HG02981 (cell line): ENCODE data around the gene IMPDH2.

Source experiments
- ATAC-seq: cut with Tn5 transposase; IDR thresholded peaks from one replicate; pipeline ENCODE4 v1.9.1; 2021; ENCODE audit warnings: mild to moderate bottlenecking, moderate library complexity; ENCODE audit not compliant: unreplicated experiment

IMPDH2 gene

DNA sequence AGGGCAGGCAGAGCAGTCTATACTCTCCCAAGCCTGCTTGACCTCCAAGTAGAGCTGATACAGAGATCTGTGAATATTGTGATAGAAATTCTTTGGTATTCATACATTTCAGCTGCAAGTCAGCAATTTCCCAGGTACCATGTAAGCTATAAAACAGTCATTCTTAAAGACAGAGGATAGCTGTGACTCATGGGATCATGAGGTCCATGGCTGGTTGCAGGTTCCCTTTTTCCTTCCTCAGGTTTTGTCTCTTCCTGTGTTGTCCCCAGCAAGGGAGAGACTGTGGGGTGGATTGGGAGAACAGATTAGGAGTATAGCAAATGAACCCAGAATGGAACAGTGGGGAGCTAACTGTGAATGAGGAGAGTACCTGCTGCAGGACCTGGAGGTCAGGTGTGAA, 44.5 kb downstream of the IMPDH2 start:
- no peak for ATAC-seq

DNA sequence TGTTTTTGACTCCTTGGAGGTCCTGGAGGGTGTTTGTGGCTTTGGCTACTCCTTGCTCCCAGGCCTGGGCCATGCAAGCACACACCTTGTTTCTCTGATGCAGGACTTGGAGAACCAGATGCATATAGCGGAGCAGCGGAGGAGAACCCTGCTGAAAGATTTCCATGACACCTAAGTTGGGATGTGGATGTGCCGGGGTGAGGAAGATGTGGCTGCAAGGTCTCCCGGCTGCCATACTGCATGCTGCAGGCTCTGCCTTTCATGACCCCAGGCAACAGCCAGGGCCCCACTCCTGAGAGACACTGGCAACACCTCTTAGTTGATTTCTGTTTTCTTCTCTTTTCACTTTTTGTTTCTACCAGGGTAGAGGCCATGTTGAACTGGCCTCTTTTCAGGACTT, 46.1 kb downstream of the IMPDH2 start:
- ATAC-seq = no peak

DNA sequence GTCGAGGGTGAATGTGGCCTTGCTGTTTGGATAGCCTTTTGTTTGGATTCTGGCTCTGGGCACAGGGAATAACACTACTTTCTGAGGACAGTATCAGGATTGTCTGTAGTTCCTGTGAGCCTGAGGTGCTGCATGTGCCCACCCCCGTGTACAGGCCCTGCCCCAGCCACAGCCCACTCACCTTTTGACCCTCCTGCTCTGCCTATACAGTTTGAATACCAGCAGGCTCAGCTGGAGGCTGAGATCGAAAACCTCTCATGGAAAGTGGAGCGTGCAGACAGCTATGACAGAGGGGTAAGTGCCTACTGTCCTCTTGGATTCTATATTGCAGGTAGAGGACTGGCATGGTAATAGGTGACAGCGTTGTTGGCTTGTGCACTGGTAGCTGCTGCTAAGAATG, 46.5 kb downstream of the IMPDH2 start:
- no peak for ATAC-seq

DNA sequence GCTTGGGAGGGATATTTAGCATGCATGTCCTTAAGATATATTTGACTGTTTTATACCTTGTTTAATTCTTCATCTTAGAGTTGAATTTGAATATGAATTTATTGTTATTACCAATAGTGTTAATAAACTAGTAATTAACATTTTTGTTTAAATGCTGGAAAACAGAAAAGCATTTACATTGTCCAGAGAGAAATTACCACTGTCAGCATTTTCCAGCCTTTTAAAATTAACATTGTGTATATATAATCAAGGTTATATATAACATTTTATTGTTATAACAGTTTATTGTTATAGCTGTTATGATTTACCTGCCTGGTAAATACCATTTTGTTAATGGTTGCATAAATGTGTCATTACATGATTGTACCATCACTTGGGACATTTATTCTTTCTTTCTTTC, 47.2 kb downstream of the IMPDH2 start:
- ATAC-seq = no peak

DNA sequence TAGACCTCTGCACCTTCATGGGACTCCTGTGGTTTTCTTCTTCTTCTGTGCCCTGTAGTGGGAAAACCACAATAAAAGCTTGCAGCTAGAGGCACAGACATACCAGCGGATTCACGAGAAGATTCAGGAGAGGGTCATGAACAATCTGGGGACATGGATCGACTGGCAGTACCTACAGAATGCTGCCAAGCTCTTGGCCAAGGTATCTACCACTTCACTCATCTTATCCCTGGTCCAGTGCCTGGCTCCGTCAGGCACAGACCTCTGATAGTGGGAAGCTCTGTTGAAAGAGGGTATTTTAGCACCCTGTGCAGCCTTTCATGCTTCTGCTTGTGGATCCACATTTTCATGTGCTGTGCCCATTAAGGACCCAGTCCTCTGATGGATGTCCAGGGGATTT, 48.9 kb downstream of the IMPDH2 start:
- ATAC-seq = no peak

DNA sequence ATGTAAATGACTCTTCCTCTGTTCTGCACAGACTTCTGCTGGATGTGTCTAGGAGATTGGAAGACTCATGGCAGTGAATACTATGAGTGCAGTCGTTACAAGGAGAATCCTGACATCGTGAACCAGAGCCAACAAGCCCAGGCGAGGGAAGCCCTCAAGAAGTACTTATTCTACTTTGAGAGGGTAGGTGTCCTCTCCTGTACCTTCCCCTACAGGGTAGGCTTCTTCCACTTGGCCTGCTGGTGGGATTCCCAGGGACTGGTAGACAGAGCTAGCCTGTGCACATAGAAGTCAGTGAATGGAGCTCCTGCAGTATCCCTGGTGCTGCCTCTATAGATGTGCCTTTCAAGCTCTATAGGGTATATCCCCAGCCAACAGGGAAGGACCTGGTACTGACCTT, 49.7 kb downstream of the IMPDH2 start:
- ATAC-seq = no peak
